ENCODE measurements around the gene MYH14.

Gene MYH14

GRCh38 chr19:50300051-50300450 is 96.6 kb downstream of the MYH14 start:
- no peak for DNase-seq

GRCh38 chr19:50300814-50301606 is 97.6 kb downstream of the MYH14 start:
- peak; percentile 32 for DNase-seq

GRCh38 chr19:50301607-50301971 is 98.2 kb downstream of the MYH14 start:
- no peak for DNase-seq

- no peak for DNase-seq
Observed at GRCh38 chr19:50303558-50303957, 100.1 kb downstream of the MYH14 start.

- no peak for DNase-seq
Observed at GRCh38 chr19:50308991-50309390, 105.6 kb downstream of the MYH14 start.

- no peak for DNase-seq
Observed at GRCh38 chr19:50309396-50310125, 106.1 kb downstream of the MYH14 start.

- DNase-seq: no peak
Observed at GRCh38 chr19:50310759-50311465, 107.5 kb downstream of the MYH14 start.

- DNase-seq: peak; percentile 12
Observed at GRCh38 chr19:50311723-50312635, 108.6 kb downstream of the MYH14 start.

GRCh38 chr19:50312967-50313811 is 109.8 kb downstream of the MYH14 start:
- DNase-seq: no peak

- no peak for DNase-seq
Observed at GRCh38 chr19:50313812-50314536, 110.6 kb downstream of the MYH14 start.

GRCh38 chr19:50314724-50315708 is 111.6 kb downstream of the MYH14 start:
- no peak for DNase-seq

- DNase-seq: peak; percentile 14
Observed at GRCh38 chr19:50315773-50316448, 112.5 kb downstream of the MYH14 start.

- no peak for DNase-seq
Observed at GRCh38 chr19:50317115-50317514, 113.7 kb downstream of the MYH14 start.

GRCh38 chr19:50318438-50318837 is 115.0 kb downstream of the MYH14 start:
- no peak for DNase-seq

GRCh38 chr19:50319156-50319555 is 115.7 kb downstream of the MYH14 start:
- no peak for DNase-seq

- DNase-seq: no peak
Observed at GRCh38 chr19:50320051-50320450, 116.6 kb downstream of the MYH14 start.

GRCh38 chr19:50320596-50320995 is 117.2 kb downstream of the MYH14 start:
- DNase-seq: no peak

GRCh38 chr19:50321831-50322230 is 118.4 kb downstream of the MYH14 start:
- no peak for DNase-seq

- no peak for DNase-seq
Observed at GRCh38 chr19:50322234-50322633, 118.8 kb downstream of the MYH14 start.

Measured in NCI-H226 (cell line).